HG03460 (cell line): Measurements from ENCODE around the gene ZNF813.
"Not testable (repeated sequence)": the region's sequence is repeated elsewhere in the genome, so short reads cannot be mapped to it uniquely, and the experiment has no call there.

Source experiments
- ATAC-seq: cut with Tn5 transposase; IDR thresholded peaks from one replicate; pipeline ENCODE4 v1.9.1; 2021; ENCODE audit not compliant: unreplicated experiment

Gene ZNF813

GRCh38 chr19:53467485-53468262 is at the start of gene ZNF813:
Gene ZNF813 (plus strand): TSS chr19:53467733. CDS start chr19:53483823, 16,090 bp downstream.
- peak; percentile 83 for ATAC-seq

GRCh38 chr19:53420520-53421315 is 46.8 kb upstream of the ZNF813 start:
- ATAC-seq = not testable (repeated sequence)

GRCh38 chr19:53422551-53422950 is 45.0 kb upstream of the ZNF813 start:
- ATAC-seq = no peak

- not testable (repeated sequence) for ATAC-seq
These were observed 44.5 kb upstream of the ZNF813 start for GRCh38 chr19:53423074-53423473.

GRCh38 chr19:53423680-53424079 is 43.9 kb upstream of the ZNF813 start:
- not testable (repeated sequence) for ATAC-seq

GRCh38 chr19:53424968-53425597 is 42.5 kb upstream of the ZNF813 start:
- no peak for ATAC-seq

- ATAC-seq = peak; percentile 94
These were observed 36.0 kb upstream of the ZNF813 start, which contains the start of gene ZNF761 for GRCh38 chr19:53431399-53432087. Gene ZNF761 (plus strand): TSS chr19:53431984. CDS start chr19:53447269, 15,285 bp downstream.

- ATAC-seq = peak; percentile 23
These were observed 35.4 kb upstream of the ZNF813 start for GRCh38 chr19:53432088-53432661.

GRCh38 chr19:53443809-53444208 is 23.7 kb upstream of the ZNF813 start:
- not testable (repeated sequence) for ATAC-seq

GRCh38 chr19:53447196-53447595 is 20.3 kb upstream of the ZNF813 start:
- not testable (repeated sequence) for ATAC-seq

GRCh38 chr19:53455828-53456227 is 11.7 kb upstream of the ZNF813 start:
- no peak for ATAC-seq

GRCh38 chr19:53460131-53460721 is 7.3 kb upstream of the ZNF813 start:
- ATAC-seq = not testable (repeated sequence)

- ATAC-seq = no peak
These were observed 5.7 kb upstream of the ZNF813 start for GRCh38 chr19:53461866-53462265.

GRCh38 chr19:53462861-53463260 is 4.7 kb upstream of the ZNF813 start:
- ATAC-seq = no peak

- ATAC-seq = no peak
These were observed 4.3 kb upstream of the ZNF813 start for GRCh38 chr19:53463263-53463662.

GRCh38 chr19:53466726-53467484 is 628 bp upstream of the ZNF813 start:
- ATAC-seq = peak; percentile 21

- not testable (repeated sequence) for ATAC-seq
These were observed 1.1 kb downstream of the ZNF813 start for GRCh38 chr19:53468628-53469027.

GRCh38 chr19:53471916-53472315 is 4.4 kb downstream of the ZNF813 start:
- no peak for ATAC-seq

GRCh38 chr19:53474832-53475231 is 7.3 kb downstream of the ZNF813 start:
- ATAC-seq = not testable (repeated sequence)
